ENCODE data around the gene TXN2.
"Not testable (repeated sequence)": the region's sequence is repeated elsewhere in the genome, so short reads cannot be mapped to it uniquely, and the experiment has no call there.

The TXN2 gene

DNA sequence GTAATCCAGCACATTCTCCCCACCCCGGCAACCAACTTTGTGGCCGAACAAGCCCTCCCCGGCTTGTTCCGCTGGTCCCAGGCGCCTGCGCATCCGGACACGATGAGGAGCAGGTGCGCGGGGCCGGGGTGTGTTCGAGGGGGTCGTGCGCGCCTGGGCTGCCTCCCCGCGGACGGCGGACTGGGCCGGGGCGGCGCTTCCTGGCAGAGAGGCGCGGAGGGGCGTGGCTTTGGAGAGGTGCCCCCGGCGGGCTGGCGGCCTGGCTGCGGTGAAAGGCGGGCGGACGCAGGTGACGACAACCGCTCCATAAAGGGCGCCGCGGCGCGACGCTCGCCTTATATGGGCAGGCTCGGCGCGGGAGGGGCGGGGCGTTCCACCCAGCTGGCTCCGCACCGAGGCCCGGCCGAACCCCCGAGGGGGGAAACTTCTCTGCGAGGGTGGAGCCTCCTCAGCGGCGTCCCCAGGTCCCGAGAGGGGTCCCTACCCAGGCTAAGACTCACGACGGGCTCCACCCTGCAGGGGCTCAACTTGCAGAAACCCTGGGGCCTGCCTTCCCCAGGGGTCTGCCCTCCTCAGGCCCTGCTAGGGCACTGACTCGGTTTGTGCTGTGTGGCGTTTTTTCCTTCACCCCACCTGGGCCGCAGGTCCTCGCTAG is 26.4 kb downstream of the TXN2 start:
- DNase-seq = peak; percentile 92

DNA sequence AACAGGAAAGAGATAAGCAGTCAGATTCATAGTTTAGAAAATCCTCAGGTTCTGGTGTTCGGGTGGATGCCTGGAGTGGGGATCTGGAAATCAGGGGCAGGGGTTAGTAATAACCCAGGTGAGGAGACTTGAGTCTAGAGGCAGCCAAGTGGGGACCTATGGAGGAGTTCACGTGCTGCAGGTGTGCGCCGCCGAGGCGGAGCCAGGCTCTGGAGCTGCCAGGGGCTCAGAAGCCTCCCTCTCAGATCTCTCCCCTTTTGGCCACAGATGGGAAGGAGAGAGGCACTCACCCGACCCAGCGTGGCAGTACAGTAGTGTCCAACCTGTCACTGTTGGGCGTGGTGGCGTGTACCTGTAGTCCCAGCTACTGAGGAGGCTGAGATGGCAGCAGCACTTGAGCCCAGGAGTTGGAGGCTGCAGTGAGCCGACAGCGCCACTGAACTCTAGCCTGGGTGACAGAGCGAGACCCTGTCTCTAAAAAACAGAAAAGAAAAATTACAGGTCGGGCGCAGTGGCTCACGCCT is 27.5 kb downstream of the TXN2 start:
- DNase-seq = no peak

DNA sequence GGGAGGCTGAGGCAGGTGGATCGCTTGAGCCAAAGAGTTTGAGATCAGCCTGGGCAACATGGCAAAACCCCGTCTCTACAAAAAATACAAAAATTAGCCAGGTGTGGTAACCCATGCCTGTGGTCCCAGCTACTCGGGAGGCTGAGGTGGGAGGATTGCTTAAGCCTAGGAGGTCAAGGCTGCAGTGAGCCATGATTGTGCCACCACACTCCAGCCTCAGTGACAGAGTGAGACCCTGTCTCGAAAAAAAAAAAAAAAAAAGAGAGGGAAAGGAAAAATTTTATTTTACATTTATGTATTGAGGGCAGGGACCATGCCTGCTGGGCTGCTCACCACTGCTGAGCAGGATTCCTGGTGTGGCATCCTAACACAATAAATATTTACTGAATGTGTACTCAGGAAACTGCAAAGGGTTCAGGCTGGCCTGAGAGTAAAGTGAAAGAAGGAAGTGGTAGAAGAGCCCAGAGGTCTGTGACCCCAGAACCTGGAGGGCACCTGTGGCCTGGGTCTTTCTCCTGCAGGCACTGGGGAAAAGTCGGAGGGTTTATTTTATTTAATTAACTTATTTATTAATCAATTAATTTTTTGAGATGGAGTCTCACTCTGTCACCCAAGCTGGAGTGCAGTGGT is 28.3 kb downstream of the TXN2 start:
- DNase-seq = not testable (repeated sequence)

DNA sequence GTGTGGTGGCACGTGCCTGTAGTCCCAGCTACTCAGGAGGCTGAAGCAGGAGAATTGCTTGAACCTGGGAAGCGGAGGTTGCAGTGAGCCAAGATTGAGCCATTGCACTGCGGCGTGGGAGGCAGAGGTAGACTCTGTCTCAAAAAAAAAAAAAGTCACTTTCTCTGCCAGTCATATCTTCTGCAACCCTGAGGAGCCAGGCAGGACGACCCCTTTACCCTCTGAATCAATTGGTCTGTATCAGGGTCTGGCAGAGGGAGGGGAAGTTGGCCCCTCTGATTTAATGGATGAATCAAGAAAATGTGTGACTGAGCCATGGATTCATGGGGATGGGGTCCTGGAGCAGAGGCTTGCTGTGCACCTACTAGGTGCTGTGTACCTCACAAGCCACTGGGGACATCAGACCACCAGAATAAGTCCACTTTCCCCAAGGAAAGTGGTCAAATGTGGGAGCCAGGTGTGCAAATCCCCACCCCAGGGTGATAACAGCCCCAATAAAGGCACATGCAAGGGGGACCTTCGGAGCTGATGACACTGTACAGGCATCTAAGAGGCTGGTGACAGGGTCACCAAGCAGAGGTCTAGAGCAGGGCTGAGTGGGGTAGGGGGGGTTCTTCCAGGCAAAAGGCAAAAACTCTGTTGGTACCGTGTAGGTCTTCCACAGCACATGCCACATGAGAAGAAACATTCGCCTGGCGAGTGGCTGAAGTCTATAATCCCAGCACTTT is 29.0 kb downstream of the TXN2 start:
- DNase-seq = no peak

DNA sequence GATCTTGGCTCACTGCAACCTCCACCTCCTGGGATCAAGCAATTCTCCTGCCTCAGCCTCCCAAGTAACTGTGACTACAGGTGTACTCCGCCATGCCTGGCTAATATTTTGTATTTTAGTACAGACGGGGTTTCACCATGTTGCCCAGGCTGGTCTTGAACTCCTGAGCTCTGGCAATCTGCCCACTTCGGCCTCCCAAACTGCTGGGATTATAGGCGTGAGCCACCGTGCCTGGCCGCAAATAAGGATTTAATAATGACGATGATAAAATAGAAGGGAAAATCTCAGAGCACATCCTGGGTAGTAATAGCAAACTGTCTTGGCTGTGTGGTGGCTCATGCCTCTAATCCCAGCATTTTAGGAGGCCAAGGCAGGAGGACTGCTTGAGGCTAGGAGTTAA is 30.5 kb downstream of the TXN2 start:
- DNase-seq = not testable (repeated sequence)

DNA sequence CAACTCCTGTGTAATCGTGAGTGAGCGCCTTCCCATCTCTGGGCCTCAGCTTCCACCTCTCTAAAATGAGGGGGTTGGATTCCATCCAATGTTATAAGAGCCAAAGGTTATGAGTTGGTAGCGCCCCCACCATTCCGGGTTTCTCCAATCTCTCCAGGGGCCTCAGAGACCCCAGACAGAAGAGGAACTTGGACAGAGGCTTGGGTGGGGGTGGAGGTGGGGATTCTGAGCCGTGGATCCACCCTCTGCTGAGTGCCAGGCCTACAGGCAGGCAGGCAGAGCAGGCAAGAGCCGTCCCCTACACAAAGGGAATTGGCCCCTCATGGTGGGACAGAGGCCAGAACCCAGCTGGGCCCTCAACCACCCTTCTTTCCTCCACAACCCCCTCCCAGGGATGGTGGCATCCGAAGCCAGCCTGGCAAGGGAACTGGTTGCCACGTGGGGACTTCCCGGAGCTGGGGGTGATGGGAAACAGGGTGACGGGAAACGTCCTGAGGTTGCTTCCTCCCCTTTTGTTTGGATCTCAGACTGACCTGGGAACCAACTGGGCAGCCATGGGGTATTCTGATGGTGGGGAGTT is 31.8 kb downstream of the TXN2 start:
- DNase-seq = no peak

DNA sequence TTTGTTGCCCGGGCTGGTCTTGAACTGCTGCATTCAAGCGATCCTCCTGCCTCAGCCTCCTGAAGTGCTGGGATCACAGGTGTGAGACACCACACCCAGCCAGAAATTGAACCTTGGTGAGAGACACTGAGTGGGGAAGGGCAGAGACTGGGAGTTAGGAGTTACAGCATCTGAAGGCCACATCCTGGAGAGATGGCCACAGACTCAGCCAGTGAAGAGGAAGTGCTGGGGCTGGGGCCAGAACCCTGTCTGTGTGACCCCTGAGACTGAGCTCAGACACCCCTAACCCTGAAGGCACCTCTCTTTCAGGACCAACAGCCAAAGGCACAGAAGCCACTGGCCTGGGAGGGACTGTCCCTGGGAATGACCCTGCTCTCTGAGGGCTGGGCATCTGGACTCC is 33.8 kb downstream of the TXN2 start:
- no peak for DNase-seq

DNA sequence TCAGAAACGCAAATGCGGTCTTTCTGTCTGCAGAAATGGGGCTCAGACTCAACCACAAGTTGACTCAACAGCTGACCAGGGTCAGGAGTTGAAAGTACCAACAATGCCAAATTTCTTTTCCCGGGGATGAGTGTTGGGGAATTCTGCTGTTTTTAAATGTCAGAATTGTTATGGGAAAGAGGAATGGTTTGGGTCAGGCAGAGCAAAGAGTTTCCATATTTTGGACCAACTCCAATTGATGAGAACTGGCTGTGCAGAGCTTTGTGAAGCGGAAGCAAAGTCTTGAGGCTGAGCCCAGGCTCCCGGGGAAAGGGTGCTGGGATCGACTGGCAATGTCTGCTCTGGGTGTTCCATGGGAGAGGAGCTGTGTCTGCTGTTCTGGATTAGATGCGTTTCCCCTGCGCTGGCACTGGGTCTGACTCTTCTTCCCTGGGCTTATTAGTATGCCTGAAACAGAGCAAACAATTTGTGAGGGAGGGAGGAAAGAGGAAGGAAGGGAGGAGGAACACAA is 36.2 kb downstream of the TXN2 start:
- no peak for DNase-seq

DNA sequence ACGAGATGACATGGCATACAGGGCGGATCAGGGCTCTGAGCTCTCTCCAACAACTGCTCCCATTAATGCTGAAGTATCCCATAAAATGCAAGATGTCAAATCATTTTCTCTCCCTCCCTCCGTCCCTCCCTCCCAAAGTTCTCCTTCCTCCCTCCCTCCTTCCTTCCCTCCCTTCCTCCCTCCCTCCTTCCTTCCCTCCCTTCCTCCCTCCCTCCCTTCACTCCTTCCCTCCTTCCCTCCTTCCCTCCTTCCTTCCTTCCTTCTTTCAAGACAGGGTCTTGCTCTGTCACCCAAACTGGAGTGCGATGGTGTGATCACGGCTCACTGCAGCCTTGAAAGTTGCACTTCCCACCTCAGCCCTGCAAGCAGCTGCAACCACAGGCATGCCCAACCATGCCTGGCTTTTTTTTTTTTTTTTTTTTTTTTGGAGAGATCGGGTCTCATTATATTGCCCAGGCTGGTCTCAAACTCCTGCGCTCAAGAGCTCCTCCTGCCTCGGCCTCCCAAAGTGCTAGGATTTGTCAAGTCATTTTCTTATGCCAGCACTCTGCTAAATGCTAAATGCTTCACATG is 38.2 kb downstream of the TXN2 start:
- DNase-seq = no peak

DNA sequence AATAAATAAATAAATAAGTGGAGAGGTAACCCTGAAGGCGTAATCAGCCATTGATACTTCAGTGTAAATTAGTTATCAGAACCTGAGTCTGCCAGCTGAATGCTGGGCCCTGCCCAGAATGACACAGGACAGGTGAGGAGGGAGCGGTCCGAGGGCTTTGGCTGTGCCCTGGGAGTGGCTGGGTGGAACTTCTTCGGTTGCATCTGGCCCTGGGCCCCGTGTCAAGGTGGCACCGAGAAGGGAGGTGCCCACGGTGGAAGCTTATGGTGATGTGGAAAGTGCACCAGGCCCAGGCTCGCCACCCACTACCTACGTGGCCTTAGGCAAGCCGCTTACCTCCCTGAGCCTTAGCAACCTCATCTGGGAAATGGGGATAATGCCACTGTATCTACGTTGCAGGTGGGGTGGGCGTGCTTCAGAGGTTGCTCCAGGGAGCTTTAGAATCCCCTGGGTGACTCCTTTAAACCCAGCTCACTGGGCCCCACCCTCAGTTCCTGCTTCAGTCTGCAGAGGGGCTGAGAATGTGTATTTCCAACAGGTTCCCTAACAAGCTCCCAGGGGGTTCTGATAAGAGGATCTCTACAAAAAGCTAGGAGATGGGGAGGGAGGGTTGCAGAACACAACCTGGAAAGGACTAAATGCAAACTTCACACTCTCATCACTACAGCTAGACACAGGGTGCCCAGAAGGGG is 38.8 kb downstream of the TXN2 start:
- no peak for DNase-seq

DNA sequence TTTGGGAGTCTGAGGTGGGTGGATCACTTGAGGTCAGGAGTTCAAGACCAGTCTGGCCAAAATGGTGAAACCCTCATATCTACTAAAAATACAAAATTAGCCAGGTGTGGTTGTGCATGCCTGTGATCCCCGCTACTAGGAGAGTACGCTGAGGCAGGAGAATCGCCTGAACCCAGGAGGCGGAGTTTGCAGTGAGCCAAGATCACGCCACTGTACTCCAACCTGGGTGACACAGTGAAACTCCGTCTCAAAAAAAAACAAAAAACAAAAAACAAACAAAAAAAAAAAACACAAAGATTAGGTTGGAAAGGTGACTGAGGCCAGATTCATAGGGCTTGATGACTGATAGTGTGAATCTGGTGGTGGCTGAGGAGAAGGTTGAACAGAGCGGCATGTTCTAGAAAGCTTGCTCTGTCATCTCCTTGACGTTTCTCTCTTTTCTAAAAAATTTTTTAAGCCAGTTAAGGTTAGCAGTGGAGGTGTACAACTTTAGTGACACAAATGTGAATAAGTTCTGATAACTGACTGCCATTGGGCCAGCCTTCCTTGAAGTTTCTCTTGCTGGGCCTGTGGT is 40.9 kb downstream of the TXN2 start:
- DNase-seq = no peak

DNA sequence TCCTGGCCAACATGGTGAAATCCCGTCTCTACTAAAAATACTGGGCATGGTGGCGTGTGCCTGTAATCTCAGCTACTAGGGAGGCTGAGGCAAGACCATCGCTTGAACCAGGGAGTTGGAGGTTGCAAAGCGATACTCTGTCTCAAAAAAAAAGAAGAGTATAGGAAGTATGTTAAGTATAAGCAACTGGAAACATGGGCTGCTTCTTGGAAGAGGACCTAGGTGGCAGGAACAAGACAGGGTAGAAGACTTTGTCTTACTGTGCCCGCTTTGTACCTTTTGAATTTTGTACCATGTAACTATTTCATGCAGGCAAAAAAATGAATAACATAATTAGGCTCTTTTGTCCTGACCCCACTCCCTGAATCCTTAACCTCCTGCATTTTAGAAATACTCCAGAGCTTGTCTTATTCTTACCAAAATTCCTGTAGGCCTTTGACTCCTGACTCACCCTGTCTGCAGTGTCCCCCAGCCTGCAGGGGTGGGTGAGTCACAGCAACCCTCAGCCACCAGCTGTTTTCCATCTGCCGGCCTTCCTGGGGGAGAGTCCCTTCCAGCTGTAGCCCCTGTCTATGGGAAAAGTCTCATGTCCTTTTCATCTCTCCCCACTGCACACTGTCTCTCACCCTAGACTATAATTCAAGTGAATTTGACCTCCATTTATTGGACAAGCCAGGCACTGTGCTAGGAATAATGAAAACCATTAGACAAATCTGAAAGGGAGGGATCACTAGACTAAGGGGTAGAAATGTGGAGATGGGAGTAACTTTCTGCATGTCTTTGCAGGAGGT is 41.8 kb downstream of the TXN2 start:
- DNase-seq = no peak

DNA sequence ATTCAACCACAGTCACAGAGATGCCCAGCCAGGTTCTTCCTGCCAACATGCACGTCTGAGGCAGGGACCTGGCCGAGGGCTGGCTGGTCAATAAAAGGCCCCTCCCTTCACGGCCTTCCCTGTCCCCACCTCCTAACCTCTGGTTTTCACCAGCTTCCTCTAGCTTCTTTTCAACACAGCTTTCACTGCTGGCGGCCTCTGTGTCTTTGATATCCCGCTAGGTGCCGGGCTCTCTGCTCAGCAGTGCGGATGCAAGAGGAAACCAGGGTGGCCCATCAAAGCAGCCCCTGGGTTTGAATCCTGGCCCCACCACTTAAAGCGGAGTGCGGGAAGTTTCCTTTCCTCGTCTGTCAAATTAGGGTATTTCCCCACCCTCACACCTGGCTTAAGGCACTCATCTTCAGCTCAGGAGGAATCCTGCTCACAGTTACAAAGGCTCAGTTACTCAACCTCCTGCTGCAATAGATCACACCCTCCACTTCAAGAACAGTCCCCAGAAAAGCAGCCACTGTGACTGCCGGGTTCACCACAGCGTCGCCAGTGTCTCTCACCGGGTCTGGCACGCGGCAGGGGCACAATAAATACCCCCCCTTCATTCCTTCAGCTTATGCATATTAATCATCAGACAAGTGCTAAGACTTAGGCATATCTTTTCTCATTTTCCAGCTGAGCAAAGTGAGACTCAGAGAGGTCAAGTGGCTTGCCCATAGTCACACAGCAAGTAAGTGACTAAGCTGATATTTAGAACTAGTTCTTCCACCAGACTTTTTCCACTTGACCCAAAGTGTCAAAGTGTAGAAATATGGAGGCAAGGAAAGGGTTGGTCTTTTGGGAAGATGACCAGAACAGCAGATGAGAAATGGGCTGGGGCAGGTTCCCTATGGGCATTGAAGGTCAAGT is 45.7 kb downstream of the TXN2 start:
- DNase-seq = no peak

DNA sequence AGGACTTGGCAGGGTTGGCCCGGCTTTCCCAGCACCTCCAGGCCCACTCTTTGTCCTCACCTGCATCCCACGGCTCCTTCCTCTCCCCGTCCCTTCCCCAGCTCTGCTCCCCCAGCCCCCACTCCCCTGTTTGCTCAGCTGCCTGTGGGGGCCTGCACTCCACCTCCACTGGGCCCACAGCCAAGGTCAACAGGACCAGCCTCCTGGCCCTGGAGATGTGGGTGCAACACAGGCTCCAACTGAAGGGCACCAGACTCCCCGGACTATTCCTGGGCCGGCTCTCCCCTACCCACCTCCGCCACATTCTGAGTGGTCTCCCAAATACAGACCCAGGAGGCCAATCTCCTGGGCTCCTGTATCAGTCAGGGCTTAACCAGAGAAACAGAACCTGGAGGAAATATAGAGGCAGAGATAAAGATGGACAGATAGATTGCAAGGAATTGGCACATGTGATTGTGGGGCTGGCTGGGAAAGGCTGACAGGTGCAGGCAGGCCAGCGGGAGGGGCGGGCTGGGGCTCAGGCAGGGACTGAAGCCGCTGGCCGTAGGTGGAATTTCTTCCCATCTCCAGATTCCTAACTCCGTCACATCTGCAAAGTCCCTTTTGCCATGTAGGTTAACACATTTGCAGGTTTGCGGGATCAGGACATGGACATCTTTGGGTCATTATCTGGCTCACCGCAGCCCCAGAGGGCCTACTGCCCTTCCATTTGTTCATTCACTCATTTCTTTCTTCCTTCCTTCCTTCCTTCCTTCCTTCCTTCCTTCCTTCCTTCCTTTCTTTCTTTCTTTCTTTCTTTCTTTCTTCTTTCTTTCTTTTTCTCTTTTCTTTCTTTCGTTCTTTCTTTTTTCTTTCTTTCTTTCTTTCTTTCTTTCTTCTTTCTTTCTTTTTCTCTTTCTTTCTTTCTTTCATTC is 47.9 kb downstream of the TXN2 start:
- no peak for DNase-seq

DNA sequence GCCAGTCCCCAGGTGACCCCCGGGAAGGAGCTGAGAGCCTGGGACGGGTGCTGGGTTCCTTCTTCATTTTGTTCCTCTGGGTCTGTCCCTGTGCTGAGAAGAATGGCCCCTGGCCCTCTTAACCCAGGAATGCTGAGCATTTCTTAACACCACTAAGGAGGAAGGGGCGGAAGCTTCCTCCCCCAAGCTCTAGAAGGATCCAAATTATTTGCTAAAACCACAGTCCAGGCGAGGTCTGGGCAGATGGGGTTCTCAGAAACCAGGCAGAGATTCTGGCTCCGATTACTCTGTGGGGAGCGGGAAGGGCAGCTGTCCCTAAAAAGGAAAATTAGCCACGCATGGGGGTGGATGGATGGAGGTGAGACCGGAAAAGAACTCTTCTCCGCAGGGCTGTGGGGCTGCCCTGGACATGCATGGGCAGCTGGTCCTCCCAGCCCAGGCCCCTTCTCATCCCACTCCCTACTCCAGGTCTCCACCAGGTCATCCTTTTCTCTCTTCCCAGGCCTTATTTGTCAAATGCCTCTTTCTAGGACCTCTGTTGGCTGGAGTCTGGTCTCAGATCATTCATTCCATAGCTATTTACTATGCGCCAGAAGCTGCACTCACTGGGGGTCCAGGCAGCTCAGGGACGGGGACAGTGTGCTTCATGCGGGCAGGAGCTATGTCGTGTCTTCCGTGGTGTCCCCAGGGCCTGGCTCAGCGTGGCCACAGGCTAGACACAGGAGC is 48.7 kb downstream of the TXN2 start:
- no peak for DNase-seq

DNA sequence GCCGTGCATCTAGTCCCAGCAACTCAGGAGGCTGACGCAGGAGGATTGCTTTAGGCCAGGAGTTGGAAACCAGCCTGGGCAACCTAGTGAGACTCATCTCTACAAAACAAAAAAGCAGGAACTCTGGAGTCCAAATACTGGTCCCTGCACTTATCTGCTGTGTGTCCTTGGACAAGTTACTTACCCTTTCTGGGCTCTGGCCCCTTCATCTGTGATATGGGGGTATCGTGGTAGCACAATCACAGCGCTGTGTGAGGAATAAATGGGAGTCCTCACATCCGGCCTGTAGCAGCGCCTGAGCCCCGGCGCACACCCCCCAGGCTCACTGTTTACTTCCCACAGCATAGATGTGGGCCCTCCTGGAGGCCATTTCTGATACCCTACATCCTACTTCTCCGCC is 49.5 kb downstream of the TXN2 start:
- no peak for DNase-seq

DNA sequence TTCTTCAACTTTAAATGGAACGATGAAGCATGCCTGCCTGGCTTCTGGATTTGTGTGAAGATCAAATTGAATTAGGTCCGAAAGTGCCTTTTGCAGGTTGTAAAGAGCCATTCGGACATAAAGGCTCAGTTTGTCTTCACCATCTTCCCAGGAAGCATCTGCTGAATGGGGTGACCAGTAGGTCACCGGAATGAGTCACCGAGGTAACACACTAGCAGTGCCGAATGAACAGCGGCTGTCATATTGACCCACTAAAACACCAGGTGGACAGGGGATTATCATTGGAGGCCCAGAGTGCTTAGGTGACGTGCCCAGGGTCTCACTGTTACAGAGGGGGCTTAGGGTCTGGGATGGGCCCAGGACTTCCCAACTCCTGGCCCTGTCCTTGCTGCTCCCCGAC is 50.6 kb downstream of the TXN2 start:
- no peak for DNase-seq

DNA sequence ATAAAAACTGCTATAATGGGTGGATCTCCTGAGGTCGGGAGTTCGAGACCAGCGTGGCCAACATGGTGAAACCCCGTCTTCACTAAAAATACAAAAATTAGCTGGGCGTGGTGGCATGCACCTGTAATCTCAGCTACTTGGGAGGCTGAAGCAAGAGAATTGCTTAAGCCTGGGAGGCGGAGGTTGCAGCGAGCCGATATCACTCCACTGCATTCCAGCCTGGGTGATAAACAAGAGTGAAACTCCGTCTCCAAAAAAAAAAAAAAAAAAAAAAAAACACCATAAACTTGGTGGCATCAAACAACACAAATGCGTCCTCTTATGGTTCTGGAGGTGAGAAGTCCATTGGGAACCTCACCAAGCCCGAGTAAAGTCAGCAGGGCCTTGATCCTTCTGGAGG is 53.5 kb downstream of the TXN2 start:
- not testable (repeated sequence) for DNase-seq
